NB4 (cell line): ENCODE results near the gene CEP170B.
"Not testable (repeated sequence)": the region's sequence is repeated elsewhere in the genome, so short reads cannot be mapped to it uniquely, and the experiment has no call there.

ENCODE experiments used
- MYC ChIP-seq: IDR thresholded peaks from 2 replicates; pipeline ENCODE4 v1.6.1; 2011; ENCODE audit warnings: low read depth, low read length
- POLR2A ChIP-seq: IDR thresholded peaks from 2 replicates; pipeline ENCODE4 v1.6.1; 2011; ENCODE audit warnings: mild to moderate bottlenecking; ENCODE audit not compliant: insufficient read length; ENCODE audit errors: extremely low read depth
- TF ChIP-seq, protein P1 (sequence below): IDR thresholded peaks from one replicate; pipeline ENCODE4 v1.5.1; 2012; ENCODE audit warnings: low read depth, low read length

- TF ChIP-seq, protein P1, sequence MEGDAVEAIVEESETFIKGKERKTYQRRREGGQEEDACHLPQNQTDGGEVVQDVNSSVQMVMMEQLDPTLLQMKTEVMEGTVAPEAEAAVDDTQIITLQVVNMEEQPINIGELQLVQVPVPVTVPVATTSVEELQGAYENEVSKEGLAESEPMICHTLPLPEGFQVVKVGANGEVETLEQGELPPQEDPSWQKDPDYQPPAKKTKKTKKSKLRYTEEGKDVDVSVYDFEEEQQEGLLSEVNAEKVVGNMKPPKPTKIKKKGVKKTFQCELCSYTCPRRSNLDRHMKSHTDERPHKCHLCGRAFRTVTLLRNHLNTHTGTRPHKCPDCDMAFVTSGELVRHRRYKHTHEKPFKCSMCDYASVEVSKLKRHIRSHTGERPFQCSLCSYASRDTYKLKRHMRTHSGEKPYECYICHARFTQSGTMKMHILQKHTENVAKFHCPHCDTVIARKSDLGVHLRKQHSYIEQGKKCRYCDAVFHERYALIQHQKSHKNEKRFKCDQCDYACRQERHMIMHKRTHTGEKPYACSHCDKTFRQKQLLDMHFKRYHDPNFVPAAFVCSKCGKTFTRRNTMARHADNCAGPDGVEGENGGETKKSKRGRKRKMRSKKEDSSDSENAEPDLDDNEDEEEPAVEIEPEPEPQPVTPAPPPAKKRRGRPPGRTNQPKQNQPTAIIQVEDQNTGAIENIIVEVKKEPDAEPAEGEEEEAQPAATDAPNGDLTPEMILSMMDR = not testable (repeated sequence)
- TF ChIP-seq POLR2A, MYC: not testable (repeated sequence)
Observed at GRCh38 chr14:104943216-104944015, 78.3 kb downstream of the CEP170B start.
